Measurements from ENCODE around the gene CYBB.

Gene CYBB

GRCh38 chrX:37786624-37787422 lies 7.0 kb downstream of the CYBB start:
- no peak for DNase-seq

GRCh38 chrX:37787423-37787869 lies 7.6 kb downstream of the CYBB start:
- DNase-seq = no peak

- DNase-seq = no peak
Measured at GRCh38 chrX:37796310-37796709, 16.5 kb downstream of the CYBB start.

- DNase-seq = no peak
Measured at GRCh38 chrX:37796805-37797204, 16.9 kb downstream of the CYBB start.

- DNase-seq = no peak
Measured at GRCh38 chrX:37799936-37800335, 20.1 kb downstream of the CYBB start.

GRCh38 chrX:37800717-37801116 lies 20.9 kb downstream of the CYBB start:
- DNase-seq = no peak

- DNase-seq = no peak
Measured at GRCh38 chrX:37802028-37802427, 22.2 kb downstream of the CYBB start.

- DNase-seq = no peak
Measured at GRCh38 chrX:37803057-37803456, 23.2 kb downstream of the CYBB start.

- no peak for DNase-seq
Measured at GRCh38 chrX:37809970-37810369, 30.1 kb downstream of the CYBB start.

GRCh38 chrX:37812110-37812509 lies 32.3 kb downstream of the CYBB start:
- DNase-seq = no peak

- no peak for DNase-seq
Measured at GRCh38 chrX:37813570-37813969, 33.7 kb downstream of the CYBB start.

- no peak for DNase-seq
Measured at GRCh38 chrX:37815366-37815765, 35.5 kb downstream of the CYBB start.

GRCh38 chrX:37816766-37817165 lies 36.9 kb downstream of the CYBB start:
- DNase-seq = no peak

- DNase-seq = no peak
Measured at GRCh38 chrX:37817176-37817575, 37.3 kb downstream of the CYBB start.

GRCh38 chrX:37817579-37817978 lies 37.7 kb downstream of the CYBB start:
- no peak for DNase-seq

- no peak for DNase-seq
Measured at GRCh38 chrX:37818031-37818430, 38.2 kb downstream of the CYBB start.

- no peak for DNase-seq
Measured at GRCh38 chrX:37820646-37821045, 40.8 kb downstream of the CYBB start.

GRCh38 chrX:37824491-37825214 lies 44.8 kb downstream of the CYBB start:
- no peak for DNase-seq

- DNase-seq = peak; percentile 23 to 53
Measured at GRCh38 chrX:37825215-37825842, 45.5 kb downstream of the CYBB start.

- no peak for DNase-seq
Measured at GRCh38 chrX:37829721-37830120, 49.9 kb downstream of the CYBB start.

- no peak for DNase-seq
Measured at GRCh38 chrX:37830371-37830770, 50.5 kb downstream of the CYBB start.

GRCh38 chrX:37834937-37835336 lies 55.1 kb downstream of the CYBB start:
- no peak for DNase-seq

- DNase-seq = no peak
Measured at GRCh38 chrX:37840931-37841330, 61.1 kb downstream of the CYBB start.

GRCh38 chrX:37844622-37845021 lies 64.8 kb downstream of the CYBB start:
- DNase-seq = no peak
